8988T (cell line): Measurements from ENCODE around the gene GLT1D1.

Experiments
- DNase-seq: peaks from one replicate; pipeline ENCODE4 v3.0.0; 2011

The GLT1D1 gene

GRCh38 chr12:128856035-128856790 is 2.9 kb downstream of the GLT1D1 start:
- no peak for DNase-seq

- DNase-seq, result no peak
These were observed 3.5 kb downstream of the GLT1D1 start for GRCh38 chr12:128856791-128857078.

- DNase-seq, result no peak
These were observed 4.0 kb downstream of the GLT1D1 start for GRCh38 chr12:128857133-128857763.

- no peak for DNase-seq
These were observed 6.0 kb downstream of the GLT1D1 start for GRCh38 chr12:128859311-128859710.

GRCh38 chr12:128861226-128862016 is 8.1 kb downstream of the GLT1D1 start:
- no peak for DNase-seq

- DNase-seq, result no peak
These were observed 10.7 kb downstream of the GLT1D1 start for GRCh38 chr12:128863957-128864356.

- DNase-seq, result no peak
These were observed 11.4 kb downstream of the GLT1D1 start for GRCh38 chr12:128864516-128865186.

GRCh38 chr12:128867466-128867865 is 14.2 kb downstream of the GLT1D1 start:
- no peak for DNase-seq

GRCh38 chr12:128871516-128871892 is 18.2 kb downstream of the GLT1D1 start:
- no peak for DNase-seq

- DNase-seq, result no peak
These were observed 19.0 kb downstream of the GLT1D1 start for GRCh38 chr12:128872303-128872702.

GRCh38 chr12:128876559-128876958 is 23.3 kb downstream of the GLT1D1 start:
- DNase-seq, result no peak

- DNase-seq, result no peak
These were observed 26.9 kb downstream of the GLT1D1 start for GRCh38 chr12:128879898-128880764.

GRCh38 chr12:128891856-128892255 is 38.6 kb downstream of the GLT1D1 start:
- no peak for DNase-seq

GRCh38 chr12:128903236-128903635 is 50.0 kb downstream of the GLT1D1 start:
- DNase-seq, result no peak

- no peak for DNase-seq
These were observed 51.8 kb downstream of the GLT1D1 start for GRCh38 chr12:128905003-128905544.

GRCh38 chr12:128906485-128907137 is 53.3 kb downstream of the GLT1D1 start:
- DNase-seq, result no peak

- DNase-seq, result no peak
These were observed 55.0 kb downstream of the GLT1D1 start for GRCh38 chr12:128908254-128908653.

GRCh38 chr12:128909653-128910052 is 56.4 kb downstream of the GLT1D1 start:
- no peak for DNase-seq

- no peak for DNase-seq
These were observed 57.4 kb downstream of the GLT1D1 start for GRCh38 chr12:128910629-128911028.

- no peak for DNase-seq
These were observed 58.6 kb downstream of the GLT1D1 start for GRCh38 chr12:128911861-128912260.

- no peak for DNase-seq
These were observed 61.8 kb downstream of the GLT1D1 start for GRCh38 chr12:128914908-128915563.
